AG10803 (cell line): ENCODE data around the gene NELL1.
"Not testable (repeated sequence)": the region's sequence is repeated elsewhere in the genome, so short reads cannot be mapped to it uniquely, and the experiment has no call there.

Experiments used
- DNase-seq: peaks from one replicate; pipeline ENCODE4 v3.0.0; 2010; ENCODE audit warnings: low read depth
- H3K4me3 ChIP-seq: 2 replicates; pipeline ENCODE4 v1.5.1; 2011; ENCODE audit warnings: mild to moderate bottlenecking, low read length, control low read depth
- CTCF ChIP-seq: conservative IDR thresholded peaks from 2 replicates; pipeline ENCODE4 v1.5.1; 2011; ENCODE audit warnings: mild to moderate bottlenecking, low read length, control low read depth, inconsistent platforms

The NELL1 gene

GRCh38 chr11:20861322-20861721, 191.9 kb downstream of the NELL1 start:
- no peak for TF ChIP-seq CTCF
- DNase-seq, result no peak
- no peak overlapping the region for H3K4me3 ChIP-seq

- DNase-seq, H3K4me3 ChIP-seq: not testable (repeated sequence)
Observed at GRCh38 chr11:20862263-20862662, 192.9 kb downstream of the NELL1 start.

GRCh38 chr11:20864628-20865027, 195.2 kb downstream of the NELL1 start:
- TF ChIP-seq CTCF, result no peak
- no peak for DNase-seq

DNA sequence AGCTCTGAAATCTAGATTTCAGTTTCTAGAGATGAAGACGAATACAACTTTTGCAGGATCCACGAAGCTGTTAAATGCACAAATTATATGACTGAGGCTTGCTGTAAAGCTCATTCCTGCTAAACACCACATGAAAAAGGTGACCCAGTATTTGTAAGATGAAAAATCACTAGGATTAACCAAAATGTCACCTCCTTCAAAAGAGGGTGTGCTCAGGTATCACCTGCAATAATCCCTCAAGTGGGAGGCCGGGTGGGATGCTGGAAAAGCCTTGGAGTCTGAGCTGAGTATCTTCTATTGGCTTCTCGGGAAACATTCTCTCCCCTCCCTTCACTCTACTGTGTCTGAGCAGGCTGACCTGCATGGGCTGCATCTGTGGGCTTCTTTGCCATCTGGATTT, 195.8 kb downstream of the NELL1 start:
- no peak overlapping the region for H3K4me3 ChIP-seq
- no peak for TF ChIP-seq CTCF
- DNase-seq, result no peak

More at GRCh38 chr11:20864628-20865027, 195.2 kb downstream of the NELL1 start:
- no peak overlapping the region for H3K4me3 ChIP-seq

GRCh38 chr11:20869123-20869522, 199.7 kb downstream of the NELL1 start:
- H3K4me3 ChIP-seq, result no peak overlapping the region
- no peak for TF ChIP-seq CTCF
- no peak for DNase-seq

DNA sequence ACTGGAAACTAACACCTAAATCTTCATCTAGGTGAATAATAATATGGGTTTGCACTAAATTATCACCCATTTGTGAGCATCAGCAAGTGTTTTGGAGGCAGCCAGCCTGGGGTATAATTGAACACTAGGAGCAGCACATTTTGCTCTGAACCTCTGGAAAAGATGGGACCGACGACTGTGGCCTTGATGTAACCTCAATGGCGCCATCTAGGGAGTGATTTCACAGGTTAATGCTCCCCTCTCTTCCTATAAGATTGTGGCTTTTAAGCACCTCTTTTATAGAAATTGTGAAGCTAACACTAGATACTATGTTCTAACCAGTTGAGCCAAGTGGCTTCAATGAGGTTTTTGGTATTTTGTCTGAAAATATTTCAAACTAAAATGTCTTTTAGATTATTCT, 203.7 kb downstream of the NELL1 start:
- TF ChIP-seq CTCF, result no peak
- H3K4me3 ChIP-seq, result no peak overlapping the region
- DNase-seq, result no peak

GRCh38 chr11:20874358-20874757, 205.0 kb downstream of the NELL1 start:
- no peak for TF ChIP-seq CTCF

DNA sequence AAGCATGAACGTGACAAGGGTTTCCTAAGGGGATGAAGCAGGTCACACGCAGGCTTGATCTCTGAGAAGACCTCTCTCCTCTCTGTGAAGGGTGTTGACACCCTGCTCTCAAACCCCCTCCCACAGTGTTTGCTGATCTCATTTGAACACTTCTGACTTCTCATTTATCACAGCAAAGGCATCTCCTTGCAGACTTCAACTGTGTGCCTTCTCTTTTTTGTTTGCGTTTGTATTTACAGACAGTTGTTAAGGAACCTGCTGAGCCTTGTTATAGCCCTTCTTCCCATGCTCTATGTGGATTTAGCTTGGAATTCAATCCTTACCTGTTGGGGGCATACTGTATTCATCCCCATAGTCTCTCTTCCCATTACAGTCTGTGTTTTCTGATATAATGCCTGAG, 206.5 kb downstream of the NELL1 start:
- TF ChIP-seq CTCF, result no peak
- no peak overlapping the region for H3K4me3 ChIP-seq
- no peak for DNase-seq

More at GRCh38 chr11:20874358-20874757, 205.0 kb downstream of the NELL1 start:
- no peak for DNase-seq
- H3K4me3 ChIP-seq, result no peak overlapping the region
